ENCODE results near the gene IL10RB.
"Not testable (repeated sequence)": the region's sequence is repeated elsewhere in the genome, so short reads cannot be mapped to it uniquely, and the experiment has no call there.

Gene IL10RB

DNA sequence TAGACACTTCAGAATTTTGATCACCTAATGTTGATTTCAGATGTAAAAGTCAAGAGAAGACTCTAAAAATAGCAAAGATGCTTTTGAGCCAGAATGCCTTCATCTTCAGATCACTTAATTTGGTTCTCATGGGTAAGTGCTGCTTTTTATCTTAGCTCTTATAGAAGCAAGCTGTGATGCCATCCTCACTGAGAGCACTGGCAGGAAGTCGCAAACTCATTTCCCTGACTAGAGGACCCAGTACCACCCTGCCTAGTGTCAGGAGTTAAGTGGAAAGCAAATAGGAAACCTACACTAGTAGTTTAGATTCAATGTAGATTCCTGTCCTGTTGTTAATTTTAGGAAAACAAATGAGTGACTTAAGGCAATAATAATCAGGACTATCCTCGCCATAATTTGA is 24.3 kb upstream of the IL10RB start:
- DNase-seq, result no peak

DNA sequence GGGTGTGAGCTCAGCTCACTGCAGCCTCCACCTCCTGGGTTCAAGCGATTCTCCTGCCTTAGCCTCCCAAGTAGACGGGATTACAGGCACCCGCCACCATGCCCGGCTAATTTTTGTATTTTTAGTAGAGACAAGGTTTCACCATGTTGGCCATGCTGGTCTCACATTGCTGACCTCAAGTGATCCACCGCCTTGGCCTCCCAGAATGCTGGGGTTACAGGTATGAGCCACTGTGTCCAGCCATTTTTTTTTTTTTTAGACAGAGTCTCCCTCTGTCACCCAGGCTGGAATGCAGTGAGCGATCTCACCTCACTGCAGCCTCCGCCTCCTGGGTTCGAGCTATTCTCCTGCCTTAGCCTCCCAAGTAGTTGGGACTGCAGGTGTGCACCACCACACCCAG is 23.3 kb upstream of the IL10RB start:
- DNase-seq, result not testable (repeated sequence)

DNA sequence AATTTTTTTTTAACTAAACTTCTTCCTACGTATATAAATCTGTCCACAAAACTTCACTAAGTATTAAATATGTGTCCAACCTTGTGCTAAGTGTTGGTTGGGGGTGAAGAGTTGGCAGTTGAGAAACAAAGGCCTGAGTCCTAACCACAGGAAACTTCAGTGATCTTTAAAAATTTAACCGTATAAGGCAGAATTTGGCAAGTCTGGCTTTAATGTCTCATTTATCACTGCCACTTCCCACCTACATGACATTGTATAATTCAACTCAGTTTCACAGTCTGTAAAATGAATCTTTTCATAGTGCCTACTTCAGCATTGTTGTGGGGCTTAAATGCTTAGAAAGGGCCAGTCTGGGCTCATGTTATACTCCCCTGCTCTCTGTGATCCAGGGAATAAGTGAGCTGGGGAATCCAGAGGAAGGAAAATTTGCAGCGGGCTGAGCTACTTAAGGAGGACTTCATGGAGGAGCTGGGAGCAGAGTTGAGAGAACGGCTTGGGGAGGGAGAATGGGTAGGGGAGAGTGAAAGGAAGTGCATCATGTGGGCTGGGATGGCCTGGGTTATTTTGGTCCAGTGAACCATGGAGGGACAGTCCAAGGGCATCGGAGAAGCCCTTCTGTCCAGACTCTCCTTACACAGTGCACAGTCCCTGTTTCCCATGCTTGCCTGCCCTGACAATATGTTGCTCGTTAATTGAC is 21.9 kb upstream of the IL10RB start:
- no peak for DNase-seq

DNA sequence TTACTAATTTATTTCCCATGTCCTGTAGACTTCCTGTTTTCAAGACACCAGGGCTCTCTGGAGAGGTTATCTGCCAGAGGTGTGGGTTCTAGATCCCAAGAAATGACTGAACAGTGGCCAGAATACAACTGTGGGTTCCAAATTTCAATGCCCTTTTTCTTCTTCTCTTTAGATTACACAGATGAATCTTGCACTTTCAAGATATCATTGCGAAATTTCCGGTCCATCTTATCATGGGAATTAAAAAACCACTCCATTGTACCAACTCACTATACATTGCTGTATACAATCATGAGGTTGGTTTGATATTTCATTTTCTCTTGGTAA is 21.4 kb upstream of the IL10RB start:
- no peak for DNase-seq

DNA sequence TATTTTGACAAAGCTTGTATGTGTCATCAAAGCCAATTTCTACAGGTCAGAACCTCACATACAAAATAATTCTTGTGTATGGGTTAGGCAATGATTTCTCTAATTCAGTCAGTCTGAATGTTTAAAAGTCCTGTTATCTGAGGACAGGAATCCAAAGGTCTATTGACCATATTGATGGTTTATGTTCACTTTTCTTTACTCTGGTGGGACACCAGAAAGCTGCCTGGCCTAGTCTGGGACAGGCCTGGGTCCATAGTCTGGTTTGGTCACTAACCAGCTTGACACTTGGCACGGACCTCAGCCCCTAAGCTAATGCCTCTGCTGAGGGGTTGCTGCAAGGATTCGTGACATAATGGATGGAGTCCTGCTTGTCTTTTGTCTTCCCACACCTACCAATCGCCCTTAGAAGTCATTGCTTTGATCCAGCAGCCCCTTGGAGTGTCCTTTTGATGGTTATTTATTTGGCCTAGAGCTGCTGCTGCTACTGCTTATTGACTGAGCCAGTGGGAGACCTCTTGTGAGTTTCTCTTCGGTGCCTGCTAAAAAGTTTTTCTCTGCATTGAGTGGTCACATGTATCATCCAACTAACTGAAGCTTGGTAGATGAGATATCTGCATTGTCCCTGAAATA is 20.8 kb upstream of the IL10RB start:
- DNase-seq, result no peak

DNA sequence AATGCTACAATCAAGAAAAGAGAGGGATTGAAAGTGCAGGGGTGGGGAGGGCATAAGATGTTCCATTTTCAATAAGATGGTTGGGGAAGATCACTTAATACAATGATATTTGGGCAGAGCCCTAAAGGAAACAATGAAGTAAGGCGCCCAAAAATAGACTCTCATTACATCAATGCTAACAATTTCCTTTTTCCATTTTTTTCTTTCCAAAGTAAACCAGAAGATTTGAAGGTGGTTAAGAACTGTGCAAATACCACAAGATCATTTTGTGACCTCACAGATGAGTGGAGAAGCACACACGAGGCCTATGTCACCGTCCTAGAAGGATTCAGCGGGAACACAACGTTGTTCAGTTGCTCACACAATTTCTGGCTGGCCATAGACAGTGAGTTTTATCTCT is 19.7 kb upstream of the IL10RB start:
- no peak for DNase-seq

DNA sequence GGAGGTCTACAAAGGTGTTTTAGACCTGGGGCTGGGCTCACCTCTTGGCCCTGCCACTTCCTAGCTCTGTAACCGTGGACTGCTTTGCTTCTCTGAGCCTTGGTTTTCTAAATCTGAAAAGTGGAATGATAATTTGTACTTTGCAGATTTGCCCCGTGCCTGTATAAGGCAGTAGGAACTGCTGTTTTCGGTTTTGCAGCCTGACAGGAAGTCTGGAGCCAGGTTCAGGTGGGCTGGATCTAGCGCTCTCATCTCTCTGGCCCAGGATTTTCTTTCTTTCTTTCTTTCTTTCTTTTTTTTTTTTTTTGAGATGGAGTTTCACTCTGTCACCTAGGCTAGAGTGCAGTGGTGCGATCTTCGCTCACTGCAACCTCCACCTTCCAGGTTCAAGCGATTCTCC is 19.2 kb upstream of the IL10RB start:
- DNase-seq, result no peak

DNA sequence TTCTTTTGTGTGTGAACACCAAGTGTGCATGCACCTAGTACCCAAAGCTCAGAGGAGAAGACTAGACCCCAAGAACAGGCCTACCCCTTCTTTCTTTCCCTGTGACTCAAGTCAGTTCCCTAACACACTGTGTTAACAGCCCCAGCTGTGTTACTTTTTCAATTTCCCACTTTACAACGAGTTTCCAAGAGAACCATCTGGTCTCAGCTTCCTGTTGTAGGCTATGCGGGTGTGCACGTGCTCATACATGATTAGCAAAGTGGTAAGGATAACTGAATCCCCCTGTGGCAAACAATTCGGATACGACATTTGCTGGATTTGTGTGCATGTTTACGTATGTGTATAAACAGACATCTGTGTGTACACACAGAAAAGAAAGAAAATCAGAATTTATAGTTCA is 18.6 kb upstream of the IL10RB start:
- DNase-seq, result no peak

DNA sequence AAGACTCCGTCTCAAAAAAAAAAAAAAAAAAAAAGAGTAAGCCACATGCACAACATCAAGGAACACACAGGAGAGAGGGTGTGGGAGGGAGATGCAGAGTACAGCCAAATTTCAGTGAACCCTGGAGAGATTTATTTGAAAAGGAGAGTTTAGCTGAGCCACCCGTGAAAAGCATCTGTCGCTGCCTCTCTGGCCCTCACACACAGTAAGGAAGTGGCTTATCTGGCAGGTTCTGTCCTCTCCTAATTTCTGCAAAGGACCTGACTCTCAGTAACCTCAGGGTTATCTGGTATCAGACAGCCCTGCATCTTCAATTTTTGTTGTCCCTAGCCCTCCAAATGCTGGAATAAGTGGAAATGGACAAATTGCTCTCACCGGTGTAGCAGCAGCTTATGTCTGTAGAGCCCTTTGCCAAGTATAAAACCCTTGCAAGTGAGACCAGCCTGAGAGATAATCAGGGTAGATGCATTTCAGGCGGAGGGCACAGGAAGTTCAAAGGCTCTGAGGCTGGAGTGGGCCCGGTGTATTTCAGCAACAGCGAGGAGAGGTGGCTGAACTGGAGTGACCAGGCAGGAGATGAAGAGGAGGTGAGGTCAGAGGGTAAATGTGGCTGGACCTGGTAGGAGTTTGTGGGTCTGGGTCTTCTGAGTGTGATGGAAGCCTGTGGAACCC is 16.7 kb upstream of the IL10RB start:
- DNase-seq, result no peak

DNA sequence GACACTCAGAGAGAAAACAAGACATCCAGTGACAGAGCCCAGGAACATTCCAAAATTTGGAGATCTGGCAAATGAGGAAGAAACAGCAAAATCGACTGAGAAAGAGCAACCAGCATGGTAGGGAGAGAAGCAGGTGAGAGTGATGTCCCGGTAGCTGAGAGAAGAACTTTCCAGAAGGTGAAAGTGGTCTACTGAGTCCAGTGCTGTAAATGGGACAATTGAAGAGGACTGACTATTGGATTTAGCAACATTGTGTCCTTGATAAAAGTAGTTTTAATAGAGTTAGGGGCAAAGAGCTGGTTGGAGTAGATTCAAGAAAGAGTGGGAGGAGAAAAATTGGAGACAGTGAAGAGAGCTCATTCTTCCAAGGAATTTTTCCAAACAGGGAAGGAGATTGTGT is 15.0 kb upstream of the IL10RB start:
- no peak for DNase-seq

DNA sequence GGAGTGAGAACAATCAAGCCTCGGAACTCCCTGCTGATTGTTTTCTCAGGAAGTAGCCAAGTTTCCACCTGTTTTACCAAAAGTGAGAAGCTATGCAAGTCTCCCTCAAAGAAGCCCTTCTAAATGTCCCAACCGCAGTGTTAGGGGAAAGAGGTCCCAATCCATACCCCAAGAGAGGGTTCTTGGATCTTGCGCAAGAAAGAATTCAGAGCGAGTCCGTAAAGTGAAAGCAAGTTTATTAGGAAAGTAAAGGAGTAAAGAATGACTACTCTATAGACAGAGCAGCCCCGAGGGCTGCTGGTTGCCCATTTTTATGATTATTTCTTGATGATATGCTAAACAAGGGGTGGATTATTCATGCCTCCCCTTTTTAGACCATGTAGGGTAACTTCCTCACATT is 12.8 kb upstream of the IL10RB start:
- DNase-seq, result not testable (repeated sequence)

DNA sequence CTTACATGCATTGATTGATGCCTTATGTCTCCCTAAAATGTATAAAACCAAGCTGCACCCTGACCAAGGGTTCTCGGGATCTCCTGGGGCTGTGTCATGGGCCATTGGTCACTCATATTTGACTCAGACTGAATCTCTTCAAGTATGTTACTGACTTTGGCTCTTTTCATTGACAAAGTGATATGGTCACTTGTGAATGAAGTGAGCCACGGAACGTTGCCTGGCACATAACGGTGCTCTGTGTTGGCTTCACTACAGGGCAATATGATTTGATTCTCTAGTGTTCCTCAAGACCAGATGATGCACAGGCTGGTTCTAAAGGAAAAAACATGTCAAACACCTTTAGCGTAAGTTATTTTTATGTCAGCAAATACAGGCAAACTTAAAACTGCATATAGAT is 11.4 kb upstream of the IL10RB start:
- no peak for DNase-seq

DNA sequence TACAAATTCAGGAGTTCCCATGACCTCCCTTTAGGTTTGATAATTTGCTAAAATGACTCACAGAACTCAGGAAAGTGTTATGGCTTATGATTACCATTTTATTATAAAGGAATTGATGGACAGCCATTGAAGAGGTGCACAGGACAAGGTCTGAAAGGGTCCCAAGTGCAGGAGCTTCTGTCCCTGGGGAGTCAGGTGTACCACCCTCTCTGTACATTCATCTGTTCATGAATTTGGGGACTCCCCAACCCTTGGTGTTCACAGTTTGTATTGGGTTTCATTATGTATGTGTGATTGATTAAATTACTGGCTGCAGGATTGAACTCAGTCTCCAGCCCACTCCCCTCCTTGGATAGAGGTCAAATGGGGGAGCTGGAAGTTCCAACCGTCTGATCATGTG is 10.8 kb upstream of the IL10RB start:
- DNase-seq, result no peak

DNA sequence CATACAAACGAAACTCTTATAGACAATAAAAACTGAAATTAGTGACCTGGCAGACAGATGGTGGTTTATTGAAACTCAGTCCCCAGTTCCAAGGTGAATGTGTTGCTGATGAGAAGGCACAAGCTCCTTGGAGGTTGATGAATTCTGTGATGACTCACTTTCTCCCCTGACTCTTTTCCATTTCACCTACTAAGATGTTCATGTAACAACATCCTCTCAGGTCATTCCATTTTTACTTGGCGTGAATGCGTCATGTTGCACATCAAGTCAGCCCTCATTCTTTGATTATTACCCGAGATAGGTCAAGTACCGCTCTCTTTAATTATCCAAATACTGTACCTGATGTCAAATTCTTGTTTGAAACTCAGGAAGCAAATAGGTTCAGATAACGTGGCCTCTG is 10.1 kb upstream of the IL10RB start:
- DNase-seq, result no peak

DNA sequence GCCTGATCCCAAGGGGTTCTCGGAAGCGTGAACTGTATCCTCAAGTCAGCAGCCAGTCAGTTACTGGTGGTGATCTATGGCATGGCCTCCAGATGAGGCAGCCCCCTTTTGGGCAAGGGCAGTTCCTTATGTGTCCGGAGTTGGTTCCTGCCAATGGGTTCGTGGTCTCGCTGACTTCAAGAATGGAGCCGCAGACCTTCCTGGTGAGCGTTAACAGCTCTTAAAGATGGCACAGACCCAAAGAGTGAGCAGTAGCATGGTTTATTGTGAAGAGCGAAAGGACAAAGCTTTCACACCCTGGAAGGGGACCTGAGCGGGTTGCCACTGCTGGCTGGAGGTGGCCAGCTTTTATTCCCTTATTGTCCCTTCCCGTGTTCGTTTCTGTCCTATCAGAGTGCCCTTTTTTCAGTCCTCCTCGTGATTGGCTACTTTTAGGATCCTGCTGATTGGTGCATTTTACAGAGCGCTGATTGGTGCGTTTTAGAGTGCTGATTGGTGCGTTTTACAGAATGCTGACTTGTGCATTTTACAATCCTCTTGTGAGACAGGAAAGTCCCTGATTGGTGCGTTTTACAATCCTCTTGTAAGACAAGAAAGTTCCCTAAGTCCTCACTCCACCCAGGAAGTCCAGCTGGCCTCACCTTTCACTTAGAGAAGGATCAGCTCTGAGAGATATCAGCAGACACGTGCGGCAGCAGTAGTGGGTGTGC is 8.9 kb upstream of the IL10RB start:
- no peak for DNase-seq

DNA sequence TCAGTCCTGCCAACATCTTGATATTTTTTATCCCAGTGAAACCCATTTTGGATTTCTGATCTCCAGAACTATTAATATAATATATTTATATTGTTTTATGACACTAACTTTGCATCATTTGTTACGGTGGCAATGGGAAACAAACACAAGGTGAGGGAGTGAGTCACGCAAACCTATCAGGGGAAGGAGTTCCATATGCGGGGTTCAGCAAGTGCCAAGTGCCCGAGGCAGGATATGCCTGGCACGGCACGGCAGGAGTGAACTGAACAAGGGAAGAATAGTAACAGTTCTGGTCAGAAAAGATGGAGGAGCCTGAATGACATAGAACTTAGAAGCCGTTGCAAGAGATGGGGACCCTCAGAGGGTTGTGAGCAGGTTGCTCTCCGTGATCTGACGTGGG is 7.7 kb upstream of the IL10RB start:
- DNase-seq, result no peak

DNA sequence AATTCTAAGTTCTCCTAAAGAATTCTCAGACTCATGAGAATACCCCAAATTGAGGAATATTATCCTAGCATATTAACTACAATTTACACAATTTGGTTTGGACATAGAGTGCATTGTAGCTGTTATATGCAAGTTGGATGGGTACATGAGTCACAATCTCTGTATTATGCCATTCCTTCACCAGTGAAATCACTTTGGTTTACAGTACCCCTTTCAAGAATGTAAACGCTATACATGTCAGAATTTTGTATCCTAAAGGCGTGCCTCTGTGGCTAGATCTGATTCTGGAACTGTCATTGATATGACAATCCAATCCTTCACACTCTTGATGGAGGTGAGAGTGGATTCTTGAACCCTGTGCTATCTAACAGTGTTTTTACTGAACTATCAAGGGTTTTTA is 6.7 kb upstream of the IL10RB start:
- DNase-seq, result no peak

DNA sequence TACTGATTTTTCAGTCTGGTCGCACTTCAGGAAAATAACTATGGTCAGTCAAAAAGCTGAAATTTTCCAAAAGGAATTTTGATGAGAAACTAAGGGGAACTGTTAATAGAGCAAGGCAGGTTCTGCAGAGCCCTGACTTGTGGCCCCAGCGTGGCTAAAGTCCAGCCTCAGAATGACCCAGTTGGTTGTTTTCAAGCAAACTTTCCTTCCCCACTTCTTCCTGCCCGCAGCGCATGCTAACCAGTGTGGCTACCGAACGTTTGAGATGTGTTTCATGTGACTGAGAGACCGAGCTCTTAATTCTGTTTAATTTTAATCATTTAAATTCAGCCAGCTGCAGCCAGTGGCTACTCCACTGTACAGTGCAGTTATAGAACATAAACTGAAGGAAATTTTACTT is 6.2 kb upstream of the IL10RB start:
- DNase-seq, result no peak

DNA sequence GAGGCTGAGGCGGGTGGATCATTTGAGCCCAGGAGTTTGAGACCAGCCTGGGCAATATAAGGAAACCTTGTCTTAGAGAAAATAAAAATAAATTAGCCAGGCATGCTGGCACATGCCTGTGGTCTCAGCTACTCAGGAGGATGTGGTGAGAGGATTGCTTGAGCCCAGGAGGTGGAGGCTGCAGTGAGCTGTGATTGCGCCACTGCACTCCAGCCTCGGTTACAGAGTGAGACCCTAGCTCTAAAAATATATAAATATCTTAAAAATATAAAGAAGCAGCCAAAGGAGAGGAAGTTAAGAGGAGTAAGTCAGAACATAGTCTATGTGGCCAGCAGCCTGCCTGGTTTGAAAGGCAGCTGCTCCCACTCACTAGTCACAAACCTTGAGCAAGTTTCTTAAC is 4.5 kb upstream of the IL10RB start:
- DNase-seq, result no peak

DNA sequence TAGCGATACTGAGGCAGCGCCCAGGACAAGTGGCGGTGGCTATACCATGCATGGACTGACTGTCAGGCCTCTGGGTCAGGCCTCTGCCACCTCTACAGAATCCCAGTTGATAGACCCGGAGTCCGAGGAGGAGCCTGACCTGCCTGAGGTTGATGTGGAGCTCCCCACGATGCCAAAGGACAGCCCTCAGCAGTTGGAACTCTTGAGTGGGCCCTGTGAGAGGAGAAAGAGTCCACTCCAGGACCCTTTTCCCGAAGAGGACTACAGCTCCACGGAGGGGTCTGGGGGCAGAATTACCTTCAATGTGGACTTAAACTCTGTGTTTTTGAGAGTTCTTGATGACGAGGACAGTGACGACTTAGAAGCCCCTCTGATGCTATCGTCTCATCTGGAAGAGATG is 3.2 kb upstream of the IL10RB start:
- no peak for DNase-seq

DNA sequence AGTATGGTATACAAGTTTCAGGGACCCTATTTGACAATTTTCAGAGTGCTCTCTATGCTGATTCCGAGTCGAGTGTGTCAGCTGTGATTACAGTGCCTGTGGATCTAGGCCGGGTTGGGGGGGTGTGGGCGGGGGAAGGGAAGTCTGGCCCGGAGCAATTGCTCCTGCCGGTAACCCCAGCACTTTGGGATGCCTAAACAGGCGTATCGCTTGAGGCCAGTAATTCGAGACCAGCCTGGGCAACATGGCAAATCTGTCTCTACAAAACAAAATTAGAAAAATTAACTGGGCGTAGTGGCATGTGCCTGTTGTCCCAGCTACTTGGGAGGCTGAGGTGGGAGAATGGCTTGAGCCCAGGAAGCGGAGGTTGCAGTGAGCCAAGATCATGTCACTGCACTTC is 1.6 kb upstream of the IL10RB start:
- no peak for DNase-seq

DNA sequence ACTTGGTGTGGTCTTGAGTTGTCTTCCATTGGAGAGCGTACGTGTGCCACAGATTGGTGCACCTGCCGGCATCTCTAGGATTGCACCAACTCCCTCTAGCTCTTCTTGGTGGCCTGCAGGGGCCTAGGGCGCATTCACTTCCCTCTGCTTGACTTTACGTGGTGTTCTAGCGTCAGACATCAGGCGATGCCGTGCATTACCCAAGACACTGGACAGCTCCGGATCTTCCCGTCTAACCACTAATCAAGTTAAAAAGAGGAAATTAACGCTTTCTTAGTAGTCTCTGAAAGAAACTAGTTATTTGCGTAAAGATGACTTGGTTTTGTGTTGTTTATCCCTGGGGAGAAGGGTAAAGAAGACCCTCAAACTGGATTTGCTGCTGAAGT is 510 bp upstream of the IL10RB start:
- DNase-seq, result peak; percentile 43

DNA sequence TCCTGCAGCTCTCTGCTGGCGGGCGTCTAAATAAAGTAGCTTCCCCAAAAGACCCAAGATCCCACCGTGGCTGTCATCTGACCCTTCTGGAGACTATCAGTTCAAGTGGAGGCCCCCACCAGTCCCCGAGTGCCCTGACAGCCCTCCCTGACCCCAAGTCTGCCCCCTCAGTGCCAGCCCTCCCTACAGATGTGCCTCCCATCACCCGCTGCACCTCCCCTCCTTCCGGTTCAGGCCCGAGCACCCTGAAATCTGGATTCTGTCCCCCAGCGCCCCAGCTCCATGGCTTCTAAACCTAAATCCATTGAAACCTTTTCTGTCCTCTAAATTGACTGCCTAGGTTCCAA is 595 bp downstream of the IL10RB start:
- no peak for DNase-seq

DNA sequence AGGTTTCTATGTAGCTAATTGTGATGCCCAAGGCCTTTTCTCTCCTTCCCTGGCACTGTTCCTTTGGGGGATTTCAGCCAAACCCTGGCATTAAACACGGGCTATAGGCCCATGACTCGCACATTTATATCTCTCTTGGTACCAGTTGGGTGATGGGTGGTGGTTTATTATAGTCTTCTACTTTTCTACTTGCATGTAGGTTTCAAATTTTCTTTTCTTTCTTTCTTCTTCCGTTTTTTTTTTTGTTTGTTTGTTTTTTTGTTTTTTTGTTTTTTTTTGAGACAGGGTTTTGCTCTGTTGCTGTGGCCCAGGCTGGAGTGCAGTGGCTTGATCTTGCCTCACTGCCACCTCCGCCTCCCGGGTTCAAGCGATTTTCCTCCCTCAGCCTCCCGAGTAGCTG is 1.1 kb downstream of the IL10RB start:
- DNase-seq, result no peak

DNA sequence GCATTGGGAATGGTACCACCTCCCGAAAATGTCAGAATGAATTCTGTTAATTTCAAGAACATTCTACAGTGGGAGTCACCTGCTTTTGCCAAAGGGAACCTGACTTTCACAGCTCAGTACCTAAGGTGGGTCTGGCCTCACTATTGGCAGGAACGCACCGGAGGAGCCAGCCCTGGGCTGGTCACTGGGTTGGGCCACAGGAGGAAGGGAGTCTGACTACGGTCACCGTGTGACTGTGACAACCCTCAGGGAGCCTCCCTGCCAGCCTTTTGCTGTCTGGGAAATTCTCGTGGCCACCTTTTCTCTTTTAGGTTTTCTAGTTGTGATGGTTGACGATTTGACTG is 2.2 kb downstream of the IL10RB start:
- no peak for DNase-seq
